LNCAP (cell line): Measurements from ENCODE around the gene GNRHR.
A peak's percentile ranks its signal among the peaks of the same experiment; 100 is the strongest.

Source experiments
- CTCF ChIP-seq: fragments of 450-650 bp; IDR thresholded peaks from 2 replicates; pipeline ENCODE4 v1.5.1; 2017; ENCODE audit warnings: mild to moderate bottlenecking

The GNRHR gene

GRCh38 chr4:67746797-67747495 is 7.2 kb downstream of the GNRHR start:
- TF ChIP-seq CTCF, result peak; percentile 65

GRCh38 chr4:67744561-67745283 is 9.5 kb downstream of the GNRHR start:
- TF ChIP-seq CTCF, result no peak

- TF ChIP-seq CTCF, result no peak
Measured at GRCh38 chr4:67743194-67743593, 11.0 kb downstream of the GNRHR start.

- no peak for TF ChIP-seq CTCF
Measured at GRCh38 chr4:67736262-67736661, 17.9 kb downstream of the GNRHR start.

- no peak for TF ChIP-seq CTCF
Measured at GRCh38 chr4:67735325-67735724, 18.9 kb downstream of the GNRHR start.

- no peak for TF ChIP-seq CTCF
Measured at GRCh38 chr4:67727124-67727850, 26.9 kb downstream of the GNRHR start.

GRCh38 chr4:67725981-67726380 is 28.2 kb downstream of the GNRHR start:
- TF ChIP-seq CTCF, result no peak
